Uterus (tissue), 2 donors: ENCODE data around the gene MCM5.

Source experiments
- CTCF ChIP-seq, 4 experiments: fragments of 200-600 bp in 2 of 4; fragments of 450-650 bp in 2 of 4; sonication (generic) in 2 of 4; IDR thresholded peaks; one replicate each; pipeline ENCODE4 v1.5.1; 2016 to 2019; ENCODE audit warnings: antibody characterized with exemption in 4 of 4, mild to moderate bottlenecking in 2 of 4, moderate library complexity in 1 of 4
- POLR2A ChIP-seq, 2 donors: fragments of 450-650 bp; IDR thresholded peaks; one replicate each; pipeline ENCODE4 v1.6.1; 2016; ENCODE audit warnings: antibody characterized with exemption in 2 of 2, mild to moderate bottlenecking in 1 of 2, moderate library complexity in 1 of 2

DNA sequence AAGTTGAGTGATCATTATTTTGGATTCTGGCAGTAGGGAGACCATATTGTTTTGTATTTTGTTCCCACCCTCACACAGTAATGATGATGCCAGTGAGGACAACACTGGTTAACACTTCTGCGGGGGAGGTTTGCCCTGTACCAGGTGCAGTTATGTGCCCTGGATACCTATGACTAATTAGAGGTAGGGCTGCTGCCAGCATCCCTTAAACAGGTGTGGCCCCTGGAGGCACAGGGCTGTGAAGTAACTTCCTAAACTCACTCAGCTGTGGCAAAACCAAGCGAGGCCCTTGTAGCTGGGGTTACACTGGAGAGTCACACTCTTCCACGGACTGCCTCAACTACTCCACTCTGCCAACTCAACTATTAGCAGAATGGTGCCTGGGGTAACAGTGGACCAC lies 64.5 kb downstream of the MCM5 start:
- TF ChIP-seq CTCF (IDR thresholded peaks at IDR 0.05): no peak
- no peak for TF ChIP-seq POLR2A (IDR thresholded peaks at IDR 0.05)
